HG03565 (cell line): Measurements from ENCODE around the gene INTS2.
"Not testable (repeated sequence)": the region's sequence is repeated elsewhere in the genome, so short reads cannot be mapped to it uniquely, and the experiment has no call there.

Experiments used
- ATAC-seq: cut with Tn5 transposase; IDR thresholded peaks from one replicate; pipeline ENCODE4 v1.9.1; 2021; ENCODE audit warnings: mild to moderate bottlenecking, moderate library complexity; ENCODE audit not compliant: unreplicated experiment

INTS2 gene

GRCh38 chr17:61848896-61849295 is 78.9 kb downstream of the INTS2 start:
- ATAC-seq: no peak

- ATAC-seq: no peak
Observed at GRCh38 chr17:61848247-61848646, 79.5 kb downstream of the INTS2 start.

DNA sequence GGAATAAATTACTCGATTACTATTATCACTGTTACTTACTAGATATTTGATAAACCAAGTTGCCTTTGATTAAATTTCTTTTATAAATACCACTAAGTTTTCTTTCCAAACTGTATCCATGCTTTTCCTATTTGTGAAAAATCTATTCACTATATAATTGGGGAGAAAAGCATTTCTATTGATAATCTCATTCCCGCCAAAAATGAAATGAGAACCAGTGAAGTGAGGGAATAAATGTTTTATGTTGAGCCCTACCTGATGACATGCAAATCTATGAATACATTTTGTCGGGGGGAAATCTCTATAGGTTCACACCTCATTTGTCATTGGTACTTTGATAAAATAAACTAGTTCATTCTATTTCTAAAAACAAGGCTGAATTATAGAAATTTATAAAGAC is 80.1 kb downstream of the INTS2 start:
- ATAC-seq: no peak

DNA sequence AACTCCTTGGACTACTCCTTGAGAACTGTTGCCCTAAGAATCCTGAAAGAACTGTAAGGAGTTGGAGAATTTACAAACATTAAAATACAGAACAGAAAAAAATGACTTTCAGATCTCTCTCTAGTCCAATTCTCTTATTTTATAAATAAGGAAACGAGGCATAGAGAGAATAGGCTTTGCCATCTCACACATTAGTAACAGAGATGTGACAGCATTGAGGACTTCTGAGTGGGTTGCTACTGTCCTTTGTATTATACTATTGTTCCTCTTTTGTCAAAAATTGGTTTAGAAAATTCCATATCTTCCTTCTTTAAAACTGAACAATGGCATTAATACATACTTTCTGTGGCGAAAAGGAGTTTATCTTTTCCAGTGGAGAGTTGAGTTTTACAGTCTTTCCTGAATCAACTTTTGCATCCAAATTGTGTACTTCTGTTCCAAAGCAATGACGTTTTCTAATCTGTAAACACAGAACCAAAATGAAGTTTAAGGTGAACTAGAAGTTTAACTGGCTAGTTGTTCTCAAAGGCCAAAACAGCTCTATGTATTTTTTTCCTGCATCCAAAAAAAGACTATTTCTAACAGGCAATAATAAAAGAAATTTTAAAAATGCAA is 80.9 kb downstream of the INTS2 start:
- no peak for ATAC-seq

DNA sequence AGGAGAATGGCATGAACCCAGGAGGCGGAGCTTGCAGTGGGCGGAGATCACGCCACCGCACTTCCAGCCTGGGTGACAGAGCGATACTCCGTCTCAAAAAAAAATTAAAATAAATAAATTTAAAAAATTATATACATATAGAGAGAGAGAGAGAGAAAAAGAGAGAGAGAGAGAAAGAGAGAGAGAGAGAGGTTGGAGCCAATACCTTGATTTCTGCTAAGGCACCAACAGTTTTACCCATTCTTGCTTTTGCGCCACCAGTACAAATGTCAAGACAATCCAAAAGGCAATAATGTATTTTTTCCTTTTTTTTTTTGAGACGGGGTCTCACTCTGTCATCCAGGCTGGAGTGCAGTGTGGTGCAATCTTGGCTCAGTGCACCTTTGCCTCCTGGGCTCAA is 81.7 kb downstream of the INTS2 start:
- ATAC-seq: no peak

GRCh38 chr17:61843435-61843834 is 84.3 kb downstream of the INTS2 start:
- no peak for ATAC-seq

- ATAC-seq: no peak
Observed at GRCh38 chr17:61842899-61843298, 84.9 kb downstream of the INTS2 start.

- ATAC-seq: no peak
Observed at GRCh38 chr17:61839300-61839786, 88.4 kb downstream of the INTS2 start.

DNA sequence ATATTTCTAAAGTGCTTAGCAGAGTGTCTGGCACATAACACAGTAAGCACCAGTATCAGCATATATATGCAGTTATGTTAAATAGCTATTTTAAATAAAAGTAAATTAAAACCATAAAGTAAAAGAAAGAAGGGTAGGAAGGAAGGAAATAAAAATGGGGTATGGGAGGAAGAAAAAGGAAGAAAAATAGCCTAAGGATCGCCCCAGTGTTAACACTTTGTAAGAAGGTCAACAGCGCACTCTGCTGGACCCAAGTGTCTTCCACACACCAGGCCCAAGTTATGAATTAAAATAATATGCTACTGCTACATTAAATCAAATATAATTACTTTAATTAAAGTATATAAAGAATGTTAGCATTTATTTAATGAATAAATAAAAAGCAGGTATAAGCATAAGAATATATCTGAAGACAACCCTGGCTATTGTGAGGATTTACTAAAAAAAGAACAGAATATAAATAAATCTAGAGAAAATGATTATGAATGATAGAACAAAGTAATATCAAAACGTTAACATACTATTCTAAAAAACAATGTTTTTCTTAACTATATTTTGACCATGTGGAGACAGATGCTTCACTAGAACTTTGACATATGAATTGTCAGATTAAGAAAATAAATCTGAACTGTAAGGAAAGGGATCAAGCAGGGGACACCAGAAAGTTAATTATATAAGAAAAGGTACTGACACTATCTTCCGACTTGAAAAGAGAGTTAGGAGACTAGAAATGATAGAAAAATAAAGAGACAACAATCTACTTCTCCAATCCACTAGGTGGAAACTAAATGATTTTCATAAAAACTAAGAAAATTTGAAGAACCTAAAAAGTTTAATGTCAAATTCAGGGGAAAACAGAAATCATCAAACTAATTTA is 90.4 kb downstream of the INTS2 start:
- ATAC-seq: no peak

- ATAC-seq: no peak
Observed at GRCh38 chr17:61836266-61837174, 91.3 kb downstream of the INTS2 start.

GRCh38 chr17:61835606-61836005 is 92.2 kb downstream of the INTS2 start:
- ATAC-seq: no peak

DNA sequence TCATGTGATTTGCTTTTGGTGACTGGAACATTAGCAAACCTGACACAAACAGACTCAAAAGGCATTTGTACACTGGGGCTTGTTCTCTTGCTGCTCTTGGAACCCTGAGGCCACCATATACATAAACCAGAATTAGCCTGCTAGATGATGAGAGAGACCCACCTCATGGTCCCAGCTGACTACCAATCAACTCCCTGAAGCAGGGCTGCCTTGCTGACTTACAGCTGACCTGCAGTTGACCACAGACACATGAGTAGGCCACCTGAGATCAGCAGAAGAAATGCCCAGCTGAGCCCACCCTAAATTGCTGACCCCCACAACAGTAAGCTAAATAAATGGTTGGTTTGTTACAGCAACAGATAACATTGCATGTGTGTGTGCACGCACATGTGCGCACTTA is 93.2 kb downstream of the INTS2 start:
- no peak for ATAC-seq

GRCh38 chr17:61833536-61834193 is 94.1 kb downstream of the INTS2 start:
- no peak for ATAC-seq

DNA sequence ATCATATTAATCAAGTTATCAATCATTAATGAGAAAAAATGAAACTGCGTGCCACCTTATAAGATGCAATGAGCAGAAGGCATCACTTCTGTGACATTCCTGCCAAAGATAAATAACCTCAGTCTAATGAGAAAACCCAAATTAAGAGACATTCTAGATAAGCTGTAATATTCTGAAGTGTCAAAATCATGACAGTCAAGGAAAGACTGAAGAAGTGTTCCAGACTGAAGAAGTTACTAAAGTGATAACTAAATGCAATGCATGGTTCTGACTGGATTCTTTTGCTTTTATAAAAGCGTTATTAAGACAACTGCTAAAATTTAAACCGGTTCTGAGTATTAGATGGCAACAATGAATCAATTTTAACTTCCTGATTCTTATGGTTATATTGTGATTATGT is 95.3 kb downstream of the INTS2 start:
- ATAC-seq: no peak

DNA sequence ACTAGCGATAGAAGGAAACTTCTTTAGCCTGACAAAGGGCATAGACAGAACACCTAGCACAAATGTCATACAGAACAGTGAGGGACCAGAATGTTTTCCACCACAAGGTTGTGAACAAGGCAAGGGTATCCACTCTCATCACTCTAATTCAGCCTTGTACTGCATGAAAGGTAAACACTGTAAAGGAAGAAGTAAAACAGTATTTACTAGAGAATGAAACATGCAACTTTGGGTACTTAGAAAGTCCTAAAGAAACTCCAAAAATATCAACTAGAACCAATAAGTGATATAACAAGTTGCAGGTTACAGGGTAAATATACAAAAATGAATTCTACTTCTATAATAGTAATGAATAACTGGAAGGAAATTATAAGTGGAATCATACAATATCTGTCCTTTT is 96.7 kb downstream of the INTS2 start:
- ATAC-seq: no peak

- ATAC-seq: no peak
Observed at GRCh38 chr17:61828694-61829093, 99.1 kb downstream of the INTS2 start.

DNA sequence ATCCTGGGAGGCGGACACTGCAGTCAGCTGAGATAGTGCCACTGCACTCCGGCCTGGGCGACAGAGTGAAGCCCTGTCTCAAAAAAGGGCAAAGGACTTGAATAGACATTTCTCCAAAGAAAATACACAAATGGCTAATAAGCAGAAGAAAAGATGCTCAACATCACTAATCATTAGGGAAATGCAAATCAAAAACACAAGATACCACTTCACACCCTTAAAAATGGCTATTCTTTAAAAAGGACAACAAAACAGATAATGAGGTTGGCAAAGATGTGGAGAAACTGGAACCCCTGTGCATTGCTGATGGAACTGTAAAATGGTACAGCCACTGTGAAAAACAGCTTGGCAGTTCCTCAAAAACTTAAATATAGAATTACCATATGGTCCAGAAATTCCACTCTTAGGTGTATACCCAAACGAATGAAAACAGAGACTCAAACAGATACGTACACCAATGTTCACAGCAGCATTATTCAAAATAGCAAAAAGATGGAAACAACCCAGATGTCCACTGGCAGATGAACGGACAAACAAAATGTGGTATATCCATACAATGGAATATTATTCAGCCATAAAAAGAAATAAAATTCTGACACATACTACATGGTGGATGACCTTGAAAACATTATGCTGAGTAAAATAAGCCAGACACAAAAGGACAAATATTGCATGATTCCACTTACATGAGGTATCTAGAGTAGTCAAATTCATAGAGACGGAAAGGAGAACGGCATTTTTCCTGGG is 100.0 kb downstream of the INTS2 start:
- no peak for ATAC-seq

GRCh38 chr17:61826866-61827265 is 100.9 kb downstream of the INTS2 start:
- not testable (repeated sequence) for ATAC-seq

DNA sequence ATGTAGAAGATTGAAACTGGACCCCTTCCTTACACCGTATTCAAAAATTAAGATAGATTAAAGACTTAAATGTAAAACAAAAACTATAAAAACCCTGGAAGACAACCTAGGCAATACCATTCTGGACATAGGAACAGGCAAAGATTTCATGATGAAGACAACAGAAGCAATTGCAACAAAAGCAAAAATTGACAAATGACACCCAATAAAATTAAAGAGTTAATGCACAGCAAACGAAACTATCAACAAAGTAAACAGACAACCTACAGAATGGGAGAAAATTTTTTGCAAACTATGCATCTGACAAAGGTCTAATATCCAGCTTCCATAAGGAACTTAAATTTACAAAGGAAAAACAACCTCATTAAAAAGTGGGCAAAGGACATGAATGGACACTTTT is 101.6 kb downstream of the INTS2 start:
- not testable (repeated sequence) for ATAC-seq
